Immature natural killer cell (primary cell): ENCODE results near the gene ARMH3. TPM values are rescaled to one million over a fixed set of nuclear protein-coding genes. Genes with fewer than 3 reads are reported as not detected.

Source experiments
- DNase-seq, 3 donors: peaks; one replicate each; pipeline ENCODE4 v3.0.0; 2022; ENCODE audit warnings: mixed read lengths in 1 of 3
- H3K27ac Mint-ChIP-seq, 6 donors: one replicate each; pipeline ENCODE4 v1.8.0; 2020; ENCODE audit warnings: mixed read lengths in 6 of 6, mild to moderate bottlenecking in 5 of 6, inconsistent platforms in 4 of 6, moderate library complexity in 3 of 6
- H3K27me3 Mint-ChIP-seq, 3 donors: one replicate each; pipeline ENCODE4 v1.8.0; 2020 to 2021; ENCODE audit warnings: low read depth in 3 of 3, mild to moderate bottlenecking in 3 of 3, mixed read lengths in 3 of 3, moderate library complexity in 3 of 3, inconsistent platforms in 1 of 3
- H3K36me3 Mint-ChIP-seq, 3 donors: one replicate each; pipeline ENCODE4 v1.8.0; 2020; ENCODE audit warnings: mixed read lengths in 3 of 3, inconsistent platforms in 2 of 3, mild to moderate bottlenecking in 2 of 3
- H3K4me1 Mint-ChIP-seq, 2 donors: one replicate each; pipeline ENCODE4 v1.8.0; 2020; ENCODE audit warnings: inconsistent platforms in 2 of 2, mild to moderate bottlenecking in 2 of 2, mixed read lengths in 2 of 2, moderate library complexity in 1 of 2
- H3K4me3 Mint-ChIP-seq, 5 donors: one replicate each; pipeline ENCODE4 v1.8.0; 2020; ENCODE audit warnings: mild to moderate bottlenecking in 5 of 5, mixed read lengths in 5 of 5, inconsistent platforms in 3 of 5, moderate library complexity in 3 of 5
- H3K9me3 Mint-ChIP-seq, 6 donors: one replicate each; pipeline ENCODE4 v1.8.0; 2020; ENCODE audit warnings: mild to moderate bottlenecking in 6 of 6, mixed read lengths in 6 of 6, inconsistent platforms in 4 of 6, moderate library complexity in 3 of 6
- polyA plus RNA-seq, 3 donors: library from polyadenylated mRNA; unstranded; fragments of 300-500 nt; fragmentation: Illumina TruSeq; gene quantifications; one replicate each; pipeline ENCODE4 v1.2.3, GENCODE V29; 2021

The ARMH3 gene
- polyA plus RNA-seq, 3 donors from 2014 or later: 14.4 to 19.8 (median 17.5) TPM

DNA sequence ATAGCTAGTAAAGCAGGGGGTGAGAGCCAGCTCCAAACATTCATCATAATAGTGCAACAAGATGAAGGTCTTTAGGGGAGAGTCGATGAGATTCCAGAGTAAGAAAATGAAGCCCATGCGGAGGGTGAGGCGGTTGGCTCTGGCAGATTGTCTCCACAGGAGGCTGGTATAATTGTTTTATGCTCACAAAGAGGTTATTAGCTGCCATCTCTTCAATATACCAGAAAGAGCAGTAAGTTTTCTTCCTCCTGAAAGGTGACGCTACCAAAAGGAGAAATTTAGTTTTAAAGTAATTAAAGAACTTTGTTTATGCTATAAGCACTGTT, 153.2 kb downstream of the ARMH3 start:
- peaks cover 10 to 15% of the 10 kb centered on the region in 2 donors for H3K4me1 Mint-ChIP-seq
- H3K27me3 Mint-ChIP-seq: peaks cover 0 to 1% (median 0%) of the 10 kb centered on the region in 3 donors
- H3K4me3 Mint-ChIP-seq: no peak overlapping the region
- no peaks in the 10 kb centered on the region for H3K9me3 Mint-ChIP-seq
- H3K36me3 Mint-ChIP-seq: peaks cover 4 to 5% (median 4%) of the 10 kb centered on the region in 3 donors
- DNase-seq: no peak
- H3K27ac Mint-ChIP-seq: no peak overlapping the region

GRCh38 chr10:101902032-101902819, 153.7 kb downstream of the ARMH3 start:
- Mint-ChIP-seq H3K27ac (peak overlapping the region in 2 of 6 donors; percentile 40 to 71), H3K4me3 (no peak overlapping the region), H3K9me3 (no peaks in the 10 kb centered on the region), H3K4me1 (peaks cover 12 to 20% of the 10 kb centered on the region in 2 donors), H3K36me3 (peaks cover 4 to 5% (median 4%) of the 10 kb centered on the region in 3 donors), H3K27me3 (no peaks in the 10 kb centered on the region)
- DNase-seq: no peak

DNA sequence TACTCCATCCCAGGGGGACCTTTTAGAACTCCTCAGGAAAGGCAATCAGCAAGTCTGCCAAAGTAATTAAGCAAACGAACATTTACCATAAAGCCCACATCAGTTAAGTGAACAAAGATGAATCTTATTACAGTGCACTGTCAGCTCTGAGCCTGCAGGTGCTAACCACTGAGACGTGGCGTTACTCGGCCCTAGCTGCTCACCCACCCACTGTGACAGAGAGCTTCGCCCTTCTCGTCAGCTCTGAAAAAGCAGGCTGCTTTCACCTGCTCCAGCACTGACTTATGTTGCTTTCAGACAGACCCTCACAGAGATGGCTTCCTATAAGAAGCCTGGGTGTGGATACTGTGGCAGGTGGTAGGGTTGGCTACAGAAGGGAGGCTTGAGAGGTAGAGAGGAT, 154.6 kb downstream of the ARMH3 start:
- Mint-ChIP-seq H3K4me1 (peaks cover 15 to 29% of the 10 kb centered on the region in 2 donors), H3K27ac (peak overlapping the region in 1 of 6 donors; percentile 71), H3K9me3 (no peaks in the 10 kb centered on the region), H3K4me3 (no peak overlapping the region), H3K36me3 (peaks cover 4 to 5% (median 4%) of the 10 kb centered on the region in 3 donors), H3K27me3 (no peaks in the 10 kb centered on the region)
- DNase-seq: no peak

- no peak for DNase-seq
- no peaks in the 10 kb centered on the region for H3K36me3 Mint-ChIP-seq
- no peaks in the 10 kb centered on the region for H3K27me3 Mint-ChIP-seq
- peak overlapping the region in 1 of 6 donors; percentile 46 for H3K27ac Mint-ChIP-seq
- no peak overlapping the region for H3K4me3 Mint-ChIP-seq
- H3K9me3 Mint-ChIP-seq: no peaks in the 10 kb centered on the region
- H3K4me1 Mint-ChIP-seq: peaks cover 20 to 44% of the 10 kb centered on the region in 2 donors
Observed at GRCh38 chr10:101897633-101898032, 158.3 kb downstream of the ARMH3 start.

DNA sequence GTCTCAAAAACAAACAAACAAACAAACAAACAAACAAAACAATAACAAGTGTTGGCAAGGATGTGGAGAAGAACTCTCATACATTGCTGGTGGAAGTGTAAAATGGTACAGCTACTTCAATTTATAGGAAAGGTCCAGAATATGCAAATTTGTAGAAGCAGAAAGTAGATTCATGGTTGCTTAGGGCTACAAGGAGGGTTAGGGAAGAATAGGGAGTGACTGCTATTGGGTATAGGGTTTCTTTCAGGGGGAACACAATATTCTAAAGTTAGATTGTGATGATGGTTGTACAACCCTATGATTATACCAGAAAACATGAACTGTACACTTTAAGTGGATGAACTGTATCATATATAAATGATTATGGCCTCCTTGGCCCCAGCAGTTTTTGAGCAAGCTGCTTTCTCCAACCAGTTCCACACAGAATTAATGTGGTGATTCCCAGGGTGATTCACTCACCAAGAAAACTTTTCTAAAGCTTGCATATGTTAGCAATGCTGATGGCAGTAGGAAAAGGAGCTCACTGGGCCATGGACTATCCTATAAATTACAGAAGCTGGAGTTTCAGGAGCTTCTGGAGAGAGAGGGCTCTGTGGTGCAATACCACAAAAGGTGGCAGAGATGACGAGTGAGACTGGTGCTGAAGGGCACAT, 159.6 kb downstream of the ARMH3 start:
- Mint-ChIP-seq H3K4me3 (no peak overlapping the region), H3K4me1 (peaks cover 14 to 36% of the 10 kb centered on the region in 2 donors), H3K9me3 (no peaks in the 10 kb centered on the region), H3K27me3 (no peaks in the 10 kb centered on the region), H3K36me3 (no peaks in the 10 kb centered on the region), H3K27ac (peak overlapping the region in 2 of 6 donors; percentile 9 to 13)
- DNase-seq: no peak

GRCh38 chr10:101895781-101896180, 160.2 kb downstream of the ARMH3 start:
- Mint-ChIP-seq H3K4me3 (no peak overlapping the region), H3K27ac (no peak overlapping the region), H3K9me3 (no peaks in the 10 kb centered on the region), H3K36me3 (no peaks in the 10 kb centered on the region), H3K4me1 (peaks cover 10 to 31% of the 10 kb centered on the region in 2 donors), H3K27me3 (no peaks in the 10 kb centered on the region)
- no peak for DNase-seq

DNA sequence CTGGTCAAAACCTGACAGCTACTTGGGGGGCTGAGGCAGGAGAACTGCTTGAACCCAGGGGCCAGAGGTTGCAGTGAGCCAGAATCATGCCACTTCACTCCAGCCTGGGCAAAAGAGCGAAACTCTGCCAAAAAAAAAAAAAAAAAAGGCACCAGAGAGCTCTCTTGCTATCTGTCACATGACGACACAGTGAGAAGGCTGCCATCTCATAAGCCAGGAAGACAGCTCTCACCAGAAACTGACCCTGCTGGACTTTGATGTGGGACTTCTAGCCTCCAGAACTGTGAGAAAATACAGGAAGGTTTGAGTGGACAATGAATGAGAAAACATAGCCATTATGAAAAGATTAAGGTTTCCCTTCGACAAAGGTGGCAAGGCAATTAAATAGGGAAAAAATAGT, 161.2 kb downstream of the ARMH3 start:
- Mint-ChIP-seq H3K4me1 (peaks cover 10 to 30% of the 10 kb centered on the region in 2 donors), H3K27me3 (no peaks in the 10 kb centered on the region), H3K9me3 (no peaks in the 10 kb centered on the region), H3K27ac (peak overlapping the region in 1 of 6 donors; percentile 48), H3K36me3 (no peaks in the 10 kb centered on the region), H3K4me3 (no peak overlapping the region)
- no peak for DNase-seq

GRCh38 chr10:101894266-101894665, 161.7 kb downstream of the ARMH3 start:
- H3K4me3 Mint-ChIP-seq: no peak overlapping the region
- no peak for DNase-seq
- H3K4me1 Mint-ChIP-seq: peaks cover 10 to 30% of the 10 kb centered on the region in 2 donors
- no peak overlapping the region for H3K27ac Mint-ChIP-seq
- no peaks in the 10 kb centered on the region for H3K36me3 Mint-ChIP-seq
- no peaks in the 10 kb centered on the region for H3K9me3 Mint-ChIP-seq
- no peaks in the 10 kb centered on the region for H3K27me3 Mint-ChIP-seq

GRCh38 chr10:101893510-101894120, 162.4 kb downstream of the ARMH3 start:
- peaks cover 10 to 30% of the 10 kb centered on the region in 2 donors for H3K4me1 Mint-ChIP-seq
- peaks cover 0 to 3% (median 0%) of the 10 kb centered on the region in 3 donors for H3K36me3 Mint-ChIP-seq
- no peak overlapping the region for H3K27ac Mint-ChIP-seq
- H3K4me3 Mint-ChIP-seq: no peak overlapping the region
- H3K9me3 Mint-ChIP-seq: no peaks in the 10 kb centered on the region
- DNase-seq: no peak
- H3K27me3 Mint-ChIP-seq: peaks cover 0 to under 1% (median 0%) of the 10 kb centered on the region in 3 donors

DNA sequence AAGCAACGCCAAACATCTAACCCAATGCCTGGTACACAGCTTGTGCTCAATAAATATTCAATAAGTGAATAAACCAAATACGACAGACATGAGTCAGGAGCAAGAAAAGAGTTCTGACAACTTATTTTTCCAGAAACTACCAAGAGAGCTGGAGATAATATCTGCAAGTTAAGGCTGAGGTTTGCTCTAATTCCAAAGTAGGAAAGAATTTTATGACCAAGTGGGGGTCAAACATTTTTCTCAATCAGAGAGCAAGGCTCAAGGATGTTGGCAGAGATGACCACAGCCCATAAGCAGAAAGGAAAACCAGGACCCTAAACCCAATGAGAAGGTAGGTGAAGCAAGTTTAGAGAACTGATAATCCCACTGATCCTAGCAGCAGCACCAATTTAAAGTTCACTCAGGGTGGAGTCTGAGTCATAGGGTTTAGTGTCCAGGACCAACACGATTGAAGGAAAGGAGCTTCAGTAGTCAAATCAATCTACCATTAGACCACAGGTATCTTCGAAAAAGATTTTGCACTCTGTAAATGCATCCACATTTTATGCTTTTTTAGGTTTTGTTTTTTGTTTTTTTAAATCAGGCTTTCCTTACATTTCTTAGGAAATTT, 163.1 kb downstream of the ARMH3 start:
- Mint-ChIP-seq H3K4me3 (no peak overlapping the region), H3K27ac (no peak overlapping the region), H3K9me3 (no peaks in the 10 kb centered on the region), H3K36me3 (peaks cover 0 to 7% (median 0%) of the 10 kb centered on the region in 3 donors), H3K27me3 (peaks cover 0 to 3% (median 0%) of the 10 kb centered on the region in 3 donors), H3K4me1 (peaks cover 10 to 30% of the 10 kb centered on the region in 2 donors)
- no peak for DNase-seq

DNA sequence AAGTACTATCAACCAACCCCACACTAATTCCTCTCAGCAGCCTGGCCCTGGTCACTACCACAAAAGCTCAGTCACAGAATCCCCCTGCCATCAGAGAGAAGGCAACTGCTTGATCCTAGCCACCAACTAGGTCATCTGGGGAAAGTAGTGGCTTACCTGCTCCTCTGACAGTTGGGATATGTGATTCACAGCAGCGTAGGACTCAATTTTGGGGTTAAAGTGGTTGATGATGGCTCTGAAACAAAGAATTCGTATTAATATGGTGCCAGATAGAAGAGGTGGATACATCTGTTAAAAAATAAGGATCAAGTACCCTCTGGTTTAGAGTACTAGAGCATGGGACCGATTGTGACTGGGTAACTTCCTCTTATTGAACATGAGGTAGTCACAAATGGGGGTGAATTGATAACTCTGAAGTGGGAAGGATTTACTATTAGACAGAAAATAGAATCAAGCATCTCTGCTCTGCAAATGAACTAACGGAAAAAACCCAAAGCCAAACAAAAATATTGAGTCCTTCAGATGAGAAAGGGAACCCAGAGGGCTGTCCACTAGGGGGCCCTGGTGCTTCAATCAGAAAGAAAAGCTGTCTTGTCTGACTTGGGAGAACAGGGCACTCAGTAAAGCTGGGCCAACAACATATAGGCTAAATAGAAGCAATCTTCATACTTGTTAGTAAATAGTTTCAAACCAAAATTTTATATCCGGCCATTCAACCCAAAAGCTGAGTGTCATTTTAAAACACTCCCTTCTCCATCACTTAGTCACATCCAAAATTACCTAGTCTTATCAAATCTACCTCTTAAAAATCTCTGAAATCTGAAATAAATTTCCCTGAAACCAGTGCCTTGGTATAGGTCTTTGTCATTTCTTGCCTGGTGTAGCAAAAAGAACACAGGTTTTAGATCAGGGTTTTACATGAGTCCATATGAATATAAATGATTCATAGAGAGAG, 166.4 kb downstream of the ARMH3 start:
- H3K9me3 Mint-ChIP-seq: no peaks in the 10 kb centered on the region
- H3K4me1 Mint-ChIP-seq: peaks cover 0 to 6% of the 10 kb centered on the region in 2 donors
- no peak overlapping the region for H3K27ac Mint-ChIP-seq
- peaks cover 0 to 7% (median 0%) of the 10 kb centered on the region in 3 donors for H3K27me3 Mint-ChIP-seq
- H3K36me3 Mint-ChIP-seq: peaks cover 0 to 16% (median 6%) of the 10 kb centered on the region in 3 donors
- peak; percentile 29 to 42 (median 37) for DNase-seq
- no peak overlapping the region for H3K4me3 Mint-ChIP-seq

GRCh38 chr10:101888251-101888949, 167.6 kb downstream of the ARMH3 start:
- no peak for DNase-seq
- Mint-ChIP-seq H3K27me3 (peaks cover 0 to 7% (median 0%) of the 10 kb centered on the region in 3 donors), H3K4me1 (peaks cover 0 to 6% of the 10 kb centered on the region in 2 donors), H3K4me3 (no peak overlapping the region), H3K36me3 (peaks cover 0 to 19% (median 8%) of the 10 kb centered on the region in 3 donors), H3K27ac (peak overlapping the region in 2 of 6 donors; percentile 48 to 49), H3K9me3 (no peaks in the 10 kb centered on the region)
